Osteoblast (primary cell): ENCODE measurements around the gene REX1BD. TPM values are rescaled to one million over a fixed set of nuclear protein-coding genes. Genes with fewer than 3 reads are reported as not detected.
"Not testable (repeated sequence)": the region's sequence is repeated elsewhere in the genome, so short reads cannot be mapped to it uniquely, and the experiment has no call there.

Experiments
- DNase-seq: peaks from one replicate; pipeline ENCODE4 v3.0.0; 2011; ENCODE audit warnings: low spot score, mixed read lengths; ENCODE audit not compliant: insufficient read length; ENCODE audit errors: missing footprints
- H2AFZ ChIP-seq: 2 replicates; pipeline ENCODE4 v1.6.0; 2011; ENCODE audit warnings: mild to moderate bottlenecking, low read length
- H3K27ac ChIP-seq: 2 replicates; pipeline ENCODE4 v1.5.1; 2011; ENCODE audit warnings: mild to moderate bottlenecking, low read depth, low read length, moderate library complexity
- H3K27me3 ChIP-seq: 2 replicates; pipeline ENCODE4 v1.6.0; 2012; ENCODE audit warnings: mild to moderate bottlenecking, control low read depth, inconsistent platforms, low read length, moderate library complexity; ENCODE audit not compliant: insufficient read depth
- H3K36me3 ChIP-seq: 2 replicates; pipeline ENCODE4 v1.5.1; 2011; ENCODE audit warnings: mild to moderate bottlenecking, low read length, control low read depth, moderate library complexity; ENCODE audit not compliant: insufficient read depth
- H3K4me1 ChIP-seq: 2 replicates; pipeline ENCODE4 v1.5.1; 2011; ENCODE audit warnings: mild to moderate bottlenecking, low read length, control low read depth, moderate library complexity; ENCODE audit not compliant: insufficient read depth
- H3K4me2 ChIP-seq: 2 replicates; pipeline ENCODE4 v1.6.0; 2011; ENCODE audit warnings: mild to moderate bottlenecking, low read length; ENCODE audit not compliant: insufficient read depth
- H3K4me3 ChIP-seq: fragments of 200-600 bp; sonication (generic); 3 replicates; pipeline ENCODE4 v1.5.1; 2012; ENCODE audit warnings: mild to moderate bottlenecking, low read length, inconsistent platforms; ENCODE audit not compliant: insufficient read depth
- H3K79me2 ChIP-seq: 2 replicates; pipeline ENCODE4 v1.6.0; 2012; ENCODE audit warnings: mild to moderate bottlenecking, low read length, control low read depth, inconsistent platforms; ENCODE audit not compliant: insufficient read depth
- H3K9me3 ChIP-seq: 2 replicates; pipeline ENCODE4 v1.5.1; 2011; ENCODE audit warnings: low read depth, low read length, control low read depth
- H4K20me1 ChIP-seq: 2 replicates; pipeline ENCODE4 v1.6.0; 2012; ENCODE audit warnings: mild to moderate bottlenecking, low read length, control low read depth; ENCODE audit not compliant: insufficient read depth
- CTCF ChIP-seq: IDR thresholded peaks from 2 replicates; pipeline ENCODE4 v1.5.1; 2011; ENCODE audit warnings: mild to moderate bottlenecking, low read depth, low read length, moderate library complexity; ENCODE audit errors: extremely low read depth
- total RNA-seq: library from RNA; depleted of rRNA; stranded (reverse); fragments of >200 nt; gene quantifications from 2 replicates; pipeline ENCODE4 v1.2.3, GENCODE V29; 2012

Gene REX1BD
- total RNA-seq, 1 donor: 29.7 TPM

- Histone ChIP-seq H3K4me3 (no peak overlapping the region), H3K4me2 (no peak overlapping the region), H3K27ac (no peak overlapping the region), H4K20me1 (peaks cover 5% of the 10 kb centered on the region), H3K9me3 (no peaks in the 10 kb centered on the region), H2AFZ (no peak overlapping the region), H3K27me3 (no peaks in the 10 kb centered on the region), H3K79me2 (no peaks in the 10 kb centered on the region), H3K4me1 (peaks cover 3% of the 10 kb centered on the region), H3K36me3 (no peaks in the 10 kb centered on the region)
- DNase-seq: peak; percentile 92
- no peak for TF ChIP-seq CTCF
These were observed 8.2 kb downstream of the REX1BD start for GRCh38 chr19:18596752-18597157.

GRCh38 chr19:18597809-18598660 lies 9.4 kb downstream of the REX1BD start:
- Histone ChIP-seq H3K27ac (no peak overlapping the region), H4K20me1 (peaks cover 5% of the 10 kb centered on the region), H3K27me3 (no peaks in the 10 kb centered on the region), H3K9me3 (no peaks in the 10 kb centered on the region), H3K79me2 (no peaks in the 10 kb centered on the region), H3K4me1 (peaks cover 3% of the 10 kb centered on the region), H3K36me3 (no peaks in the 10 kb centered on the region), H2AFZ (no peak overlapping the region), H3K4me3 (no peak overlapping the region), H3K4me2 (no peak overlapping the region)
- peak; percentile 80 for DNase-seq
- no peak for TF ChIP-seq CTCF

GRCh38 chr19:18599485-18599884 lies 10.9 kb downstream of the REX1BD start:
- Histone ChIP-seq H4K20me1 (no peaks in the 10 kb centered on the region), H3K4me1 (no peaks in the 10 kb centered on the region), H2AFZ (no peak overlapping the region), H3K27ac (no peak overlapping the region), H3K9me3 (no peaks in the 10 kb centered on the region), H3K4me2 (no peak overlapping the region), H3K27me3 (no peaks in the 10 kb centered on the region), H3K36me3 (no peaks in the 10 kb centered on the region), H3K4me3 (no peak overlapping the region), H3K79me2 (no peaks in the 10 kb centered on the region)
- no peak for TF ChIP-seq CTCF
- no peak for DNase-seq

GRCh38 chr19:18600692-18601397 lies 12.2 kb downstream of the REX1BD start:
- H3K4me3 ChIP-seq, H3K79me2 ChIP-seq, H4K20me1 ChIP-seq, H3K27ac ChIP-seq, H3K9me3 ChIP-seq, H3K4me1 ChIP-seq, H3K4me2 ChIP-seq, H3K36me3 ChIP-seq, H3K27me3 ChIP-seq, H2AFZ ChIP-seq: not testable (repeated sequence)
- peak; percentile 45 for DNase-seq
